Fibroblast of pulmonary artery (primary cell): Measurements from ENCODE around the gene TPO.

Experiments
- DNase-seq: peaks from one replicate; pipeline ENCODE4 v3.0.0-alpha.2; 2010; ENCODE audit warnings: low read depth
- H3K4me3 ChIP-seq: replicated peaks from 2 replicates; pipeline ENCODE4 v1.5.1; 2011; ENCODE audit warnings: low read depth, mild to moderate bottlenecking, control low read depth, low read length, moderate library complexity
- CTCF ChIP-seq: IDR thresholded peaks from 2 replicates; pipeline ENCODE4 v1.5.1; 2011; ENCODE audit warnings: mild to moderate bottlenecking, control low read depth, low read length, inconsistent platforms; ENCODE audit errors: missing control alignments

TPO gene

DNA sequence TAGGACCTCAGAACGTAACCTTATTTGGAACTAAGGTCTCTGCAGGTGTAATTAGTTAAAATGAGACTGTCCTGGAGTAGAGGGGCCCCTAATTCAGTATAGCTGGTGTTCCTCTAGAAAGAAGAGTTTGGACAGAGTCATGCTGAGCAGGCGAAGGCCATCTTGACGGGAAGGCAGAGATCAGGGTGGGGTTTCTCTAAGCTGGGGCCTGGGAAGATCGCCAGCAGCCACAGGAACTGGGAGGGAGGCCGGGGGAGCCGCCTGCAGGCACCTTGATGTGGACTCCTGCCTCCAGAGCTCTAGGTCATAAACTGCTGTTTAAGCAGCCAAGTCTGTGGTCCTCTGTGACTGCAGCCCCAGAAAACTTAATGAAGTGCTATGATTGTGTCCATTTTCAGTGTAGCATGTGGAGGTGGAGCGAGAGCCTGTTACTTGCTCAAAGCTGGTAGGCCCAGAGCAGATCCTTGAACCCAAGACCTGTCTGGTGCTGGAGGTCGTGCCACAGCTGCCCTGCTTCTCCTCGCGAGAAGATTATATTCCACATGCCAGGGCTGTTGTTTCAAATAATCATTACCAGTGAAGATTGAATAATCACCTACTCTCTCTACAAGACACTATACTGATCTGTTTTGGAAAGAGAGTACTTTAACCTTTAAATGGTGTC, 105.7 kb downstream of the TPO start:
- TF ChIP-seq CTCF = no peak
- H3K4me3 ChIP-seq = no peak overlapping the region
- no peak for DNase-seq

DNA sequence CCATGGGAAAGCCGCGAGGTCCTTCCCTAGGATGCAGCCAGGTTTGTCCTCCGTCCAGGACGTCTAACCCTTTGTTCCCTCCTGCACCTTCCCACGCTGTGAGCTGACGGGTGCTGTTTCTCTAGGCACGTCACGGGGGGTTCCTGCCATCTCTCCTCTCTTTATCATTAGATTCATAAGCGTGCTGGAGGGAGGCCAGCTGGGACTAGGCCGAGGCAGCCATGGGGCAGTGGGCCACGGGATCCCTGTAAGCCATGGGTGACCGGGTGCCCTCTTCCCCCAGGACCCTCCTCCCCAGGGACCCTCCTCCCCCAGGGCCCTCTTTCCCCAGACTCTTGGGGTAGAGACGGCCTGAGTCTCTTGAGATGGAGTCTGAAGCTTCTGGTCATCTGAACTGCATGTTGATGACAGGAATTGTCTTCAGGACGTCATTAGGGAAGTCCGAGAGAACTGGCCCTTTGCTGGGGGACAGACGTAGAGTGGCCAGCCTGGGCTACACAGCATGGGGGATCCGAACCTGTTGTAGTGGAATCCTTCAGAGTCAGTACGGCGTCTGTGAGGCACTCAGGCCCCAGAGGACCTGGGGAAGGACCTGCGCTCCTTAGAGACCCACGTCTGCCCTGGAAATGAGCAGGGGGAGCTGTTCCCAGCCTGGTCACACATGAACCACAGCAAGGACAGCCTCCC, 108.1 kb downstream of the TPO start:
- H3K4me3 ChIP-seq = no peak overlapping the region
- no peak for DNase-seq
- TF ChIP-seq CTCF = no peak

GRCh38 chr2:1521878-1522830, 108.9 kb downstream of the TPO start:
- H3K4me3 ChIP-seq = no peak overlapping the region
- DNase-seq = no peak
- TF ChIP-seq CTCF = no peak

- no peak for DNase-seq
- TF ChIP-seq CTCF = no peak
- H3K4me3 ChIP-seq = no peak overlapping the region
Measured at GRCh38 chr2:1527153-1527992, 114.1 kb downstream of the TPO start.

DNA sequence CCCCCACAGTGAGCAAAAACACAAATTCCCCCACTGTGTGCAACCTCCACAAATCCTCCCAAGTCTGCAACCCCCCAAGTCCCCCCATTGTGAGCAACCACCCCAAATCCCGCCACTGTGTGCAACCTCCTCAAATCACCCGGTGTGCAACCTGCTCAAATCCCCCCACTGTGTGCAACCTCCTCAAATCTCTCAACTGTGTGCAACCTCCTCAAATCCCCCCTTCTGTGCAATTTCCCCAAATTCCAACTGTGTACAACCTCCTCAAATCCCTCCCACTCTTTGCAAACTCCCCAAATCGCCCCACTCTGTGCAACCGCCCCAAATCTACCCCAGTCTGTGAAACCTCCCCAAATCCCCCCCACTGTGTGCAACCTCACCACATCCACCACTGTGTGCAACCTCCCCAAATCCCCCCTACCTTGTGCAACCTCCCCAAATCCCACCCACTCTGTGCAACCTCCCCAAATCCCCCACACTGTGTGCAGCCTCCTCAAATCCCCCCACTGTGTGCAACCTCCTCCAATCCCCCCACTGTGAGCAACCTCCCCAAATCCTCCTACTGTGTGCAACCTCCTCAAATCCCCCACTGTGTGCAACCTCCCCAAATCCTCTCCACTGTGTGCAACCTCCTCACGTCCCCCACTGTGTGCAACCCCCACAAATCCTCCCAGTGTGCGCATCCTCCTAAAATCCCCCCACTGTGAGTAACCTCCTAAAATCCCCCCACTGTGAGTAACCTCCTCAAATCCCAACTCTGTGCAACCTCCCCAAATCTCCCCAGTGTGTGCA, 115.2 kb downstream of the TPO start:
- no peak for DNase-seq
- H3K4me3 ChIP-seq = no peak overlapping the region
- TF ChIP-seq CTCF = no peak
